GM23338 (cell line): Measurements from ENCODE around the gene MAD1L1. TPM values are rescaled to one million over a fixed set of nuclear protein-coding genes. Genes with fewer than 3 reads are reported as not detected.
A peak's percentile ranks its signal among the peaks of the same experiment; 100 is the strongest.

Experiments used
- ATAC-seq: fragments of 200-7000 bp; cut with Tn5 transposase; 3 replicates; pipeline ENCODE4 v1.9.1; 2020
- DNase-seq: peaks from one replicate; pipeline ENCODE4 v3.0.0-alpha.2; 2015; ENCODE audit warnings: low spot score
- H2AFZ ChIP-seq: fragments of 200-600 bp; sonication (generic); 2 replicates; pipeline ENCODE4 v1.8.0; 2016; ENCODE audit warnings: antibody characterized with exemption, mild to moderate bottlenecking, moderate library complexity
- H3F3A ChIP-seq: fragments of 200-600 bp; sonication (generic); replicated peaks from 2 replicates; pipeline ENCODE4 v1.8.0; 2017; ENCODE audit warnings: antibody characterized with exemption, mixed run types, low read depth
- H3K27ac ChIP-seq: fragments of 200-600 bp; sonication (generic); 2 replicates; pipeline ENCODE4 v1.6.1; 2016; ENCODE audit warnings: low read depth
- H3K27me3 ChIP-seq: fragments of 200-600 bp; sonication (generic); 2 replicates; pipeline ENCODE4 v1.8.0; 2016; ENCODE audit warnings: mild to moderate bottlenecking, mixed run types, moderate library complexity; ENCODE audit not compliant: insufficient read depth
- H3K36me3 ChIP-seq: fragments of 200-600 bp; sonication (generic); 2 replicates; pipeline ENCODE4 v1.8.0; 2016; ENCODE audit warnings: mild to moderate bottlenecking; ENCODE audit not compliant: insufficient read depth
- H3K4me1 ChIP-seq: fragments of 200-600 bp; sonication (generic); 2 replicates; pipeline ENCODE4 v1.8.0; 2016; ENCODE audit warnings: mild to moderate bottlenecking, moderate library complexity; ENCODE audit not compliant: insufficient read depth
- H3K4me2 ChIP-seq: fragments of 200-600 bp; sonication (generic); 2 replicates; pipeline ENCODE4 v1.7.1; 2017; ENCODE audit warnings: mixed run types
- H3K4me3 ChIP-seq: fragments of 200-600 bp; sonication (generic); 2 replicates; pipeline ENCODE4 v1.6.1; 2016; ENCODE audit warnings: mixed run types
- H3K79me2 ChIP-seq: fragments of 200-600 bp; sonication (generic); replicated peaks from 2 replicates; pipeline ENCODE4 v1.8.0; 2017; ENCODE audit warnings: mild to moderate bottlenecking; ENCODE audit not compliant: insufficient read depth
- H3K9me2 ChIP-seq: fragments of 200-600 bp; sonication (generic); 2 replicates; pipeline ENCODE4 v1.8.0; 2017; ENCODE audit not compliant: insufficient read depth
- H4K20me1 ChIP-seq: fragments of 200-600 bp; sonication (generic); replicated peaks from 2 replicates; pipeline ENCODE4 v1.8.0; 2017; ENCODE audit warnings: mild to moderate bottlenecking; ENCODE audit not compliant: insufficient read depth
- H3K27ac Mint-ChIP-seq: 2 replicates; pipeline ENCODE4 v1.8.0; 2020; ENCODE audit warnings: inconsistent platforms, mild to moderate bottlenecking, moderate library complexity, mixed read lengths
- H3K27me3 Mint-ChIP-seq: 3 replicates; pipeline ENCODE4 v1.8.0; 2022; ENCODE audit warnings: low read depth, mild to moderate bottlenecking, moderate library complexity, mixed read lengths, inconsistent platforms; ENCODE audit not compliant: insufficient read depth, poor library complexity
- H3K36me3 Mint-ChIP-seq: 3 replicates; pipeline ENCODE4 v1.8.0; 2021; ENCODE audit warnings: low read depth, mild to moderate bottlenecking, inconsistent platforms, moderate library complexity, mixed read lengths
- H3K4me1 Mint-ChIP-seq: 3 replicates; pipeline ENCODE4 v1.8.0; 2020; ENCODE audit warnings: mild to moderate bottlenecking, inconsistent platforms, mixed read lengths
- H3K4me3 Mint-ChIP-seq: 3 replicates; pipeline ENCODE4 v1.8.0; 2021; ENCODE audit warnings: moderate library complexity, mild to moderate bottlenecking, inconsistent platforms, mixed read lengths
- H3K9me3 Mint-ChIP-seq: 3 replicates; pipeline ENCODE4 v1.8.0; 2020; ENCODE audit warnings: moderate library complexity, mild to moderate bottlenecking, inconsistent platforms, mixed read lengths
- CTCF ChIP-seq, 2 experiments: fragments of 200-600 bp in 1 of 2; sonication (generic) in 1 of 2; conservative IDR thresholded peaks; 2 replicates each; pipeline versions ENCODE4 v1.5.1 to v1.6.1; 2016 to 2017; ENCODE audit warnings: antibody characterized with exemption in 2 of 2, low read depth in 2 of 2, mild to moderate bottlenecking in 2 of 2, moderate library complexity in 1 of 2
- EZH2 ChIP-seq: fragments of 200-600 bp; sonication (generic); IDR thresholded peaks from one replicate; pipeline ENCODE4 v1.8.0; 2017; ENCODE audit warnings: antibody characterized with exemption, mild to moderate bottlenecking, low read depth; ENCODE audit not compliant: unreplicated experiment
- EZH2phosphoT487 ChIP-seq: fragments of 200-600 bp; sonication (generic); IDR thresholded peaks from one replicate; pipeline ENCODE4 v1.8.1; 2018; ENCODE audit warnings: antibody characterized with exemption; ENCODE audit not compliant: unreplicated experiment
- NANOG ChIP-seq: IDR thresholded peaks from 2 replicates; pipeline ENCODE4 v1.6.1; 2016; ENCODE audit warnings: antibody characterized with exemption, borderline replicate concordance
- POLR2AphosphoS5 ChIP-seq: IDR thresholded peaks from 2 replicates; pipeline ENCODE4 v1.6.1; 2016; ENCODE audit warnings: antibody characterized with exemption, low read depth
- REST ChIP-seq: IDR thresholded peaks from one replicate; pipeline ENCODE4 v1.6.1; 2018; ENCODE audit warnings: antibody characterized with exemption; ENCODE audit not compliant: unreplicated experiment
- STAT1 ChIP-seq: IDR thresholded peaks from one replicate; pipeline ENCODE4 v1.6.1; 2016; ENCODE audit warnings: antibody characterized with exemption; ENCODE audit not compliant: unreplicated experiment
- ZNF114 ChIP-seq: fragments of 250-450 bp; sonication (Bioruptor Pico); IDR thresholded peaks from 2 replicates; pipeline ENCODE4 v1.5.0; 2020; ENCODE audit warnings: mild to moderate bottlenecking, moderate library complexity
- ZNF331 ChIP-seq: fragments of 250-450 bp; sonication (Bioruptor Pico); IDR thresholded peaks from 2 replicates; pipeline ENCODE4 v1.5.0; 2020; ENCODE audit warnings: low read depth, mild to moderate bottlenecking, moderate library complexity
- ZNF462 ChIP-seq: fragments of 250-450 bp; sonication (Bioruptor Pico); IDR thresholded peaks from 2 replicates; pipeline ENCODE4 v1.5.0; 2020; ENCODE audit warnings: mild to moderate bottlenecking, moderate library complexity
- polyA plus RNA-seq: library from polyadenylated mRNA; unstranded; fragments of >200 nt; fragmentation: Nextera tagmentation; extraction: Ambion mirVana; gene quantifications from 2 replicates; pipeline ENCODE4 v1.2.1, GENCODE V29; 2016
- total RNA-seq: library from RNA; depleted of rRNA; stranded (reverse); fragments of >200 nt; shearing (Covaris generic); gene quantifications from 2 replicates; pipeline ENCODE4 v1.2.3, GENCODE V29; 2014

Gene MAD1L1
- total and polyA plus RNA-seq, 2 experiments from 2014 or later, result 40.3 to 59.3 TPM

DNA sequence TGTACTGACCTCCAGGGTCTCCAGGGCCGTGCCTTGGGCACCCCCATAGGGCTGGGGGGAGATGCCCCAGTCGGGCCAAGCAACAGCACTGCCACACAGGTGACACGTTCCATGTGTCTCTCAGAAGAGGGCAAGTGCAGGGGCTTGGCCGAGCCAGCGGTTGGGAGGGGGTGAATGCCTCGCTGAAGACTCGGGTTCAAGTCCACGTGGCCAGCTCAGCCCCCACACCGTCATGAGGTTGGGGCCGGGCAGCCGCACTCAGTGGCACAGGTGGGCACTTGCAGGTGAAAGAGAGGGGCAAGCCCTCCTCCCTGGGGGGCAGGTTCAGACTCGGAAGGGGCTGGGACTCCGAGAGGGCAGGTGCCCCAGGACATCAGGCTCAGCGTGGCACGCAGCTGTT, 153.8 kb downstream of the MAD1L1 start (continued):
- TF ChIP-seq NANOG (no peak), ZNF331 (CRISPR knock-in tag) (no peak), ZNF114 (no peak), REST (no peak), EZH2phosphoT487 (no peak), POLR2AphosphoS5 (no peak), EZH2 (no peak)

DNA sequence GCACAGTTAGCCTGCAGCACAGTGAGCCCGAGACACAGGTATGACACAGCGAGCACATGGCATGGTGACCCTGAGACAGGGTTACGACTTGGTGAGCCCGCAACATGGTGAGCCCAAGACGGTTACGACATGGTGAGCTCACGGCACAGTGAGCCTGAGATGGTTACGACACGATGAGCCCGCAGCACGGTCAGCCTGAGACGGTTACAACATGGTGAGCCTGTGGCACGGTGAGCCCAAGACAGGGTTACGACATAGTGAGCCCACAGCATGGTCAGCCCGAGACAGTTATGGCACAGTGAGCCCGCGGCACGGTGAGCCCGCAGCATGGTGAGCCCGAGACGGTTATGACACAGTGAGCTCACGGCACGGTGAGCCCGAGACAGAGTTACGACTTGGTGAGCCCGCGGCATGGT, 156.1 kb downstream of the MAD1L1 start:
- no peak overlapping the region for H3K4me3 Mint-ChIP-seq
- TF ChIP-seq REST, result no peak
- no peak for TF ChIP-seq NANOG
- TF ChIP-seq POLR2AphosphoS5, result no peak
- no peak for TF ChIP-seq ZNF114
- TF ChIP-seq EZH2, result no peak
- TF ChIP-seq STAT1, result no peak
- TF ChIP-seq ZNF462 (CRISPR knock-in tag), result no peak
- TF ChIP-seq CTCF (conservative IDR thresholded peaks at IDR 0.05; ENCODE audit: low read depth in 2 of 2), result no peak

More for the DNA sequence above, 156.1 kb downstream of the MAD1L1 start:
- Histone ChIP-seq H3K4me3 (no peak overlapping the region), H3K4me2 (no peak overlapping the region), H3K4me1 (no peaks in the 10 kb centered on the region), H3K79me2 (no peaks in the 10 kb centered on the region; the same call in 1 of the 2 replicates), H4K20me1 (peaks cover 4% of the 10 kb centered on the region; the same call in 1 of the 2 replicates), H3F3A (no peaks in the 10 kb centered on the region), H3K27ac (no peak overlapping the region), H3K27me3 (no peaks in the 10 kb centered on the region), H3K36me3 (no peaks in the 10 kb centered on the region), H2AFZ (no peak overlapping the region), H3K9me2 (no peaks in the 10 kb centered on the region)
- peak overlapping the region; percentile 80 for H3K27ac Mint-ChIP-seq
- H3K9me3 Mint-ChIP-seq, result no peaks in the 10 kb centered on the region
- peaks cover 20% of the 10 kb centered on the region for H3K27me3 Mint-ChIP-seq
- no peak for ATAC-seq
- H3K36me3 Mint-ChIP-seq, result peaks cover 5% of the 10 kb centered on the region; the same call in 1 of the 3 replicates
- no peak for DNase-seq
- H3K4me1 Mint-ChIP-seq, result peaks cover 8% of the 10 kb centered on the region
